Breast epithelium (tissue), 4 donors: ENCODE data around the gene TPM4. TPM values are rescaled to one million over a fixed set of nuclear protein-coding genes. Genes with fewer than 3 reads are reported as not detected.

Experiments
- DNase-seq, 2 donors: peaks; one replicate each; pipeline ENCODE4 v3.0.0-alpha.2; 2019; ENCODE audit warnings: low spot score in 2 of 2
- H3K27ac ChIP-seq, 2 donors: fragments of 200-600 bp; sonication (generic) in 1 of 2; one replicate each; pipeline ENCODE4 v1.5.1; 2016 to 2019; ENCODE audit warnings: mild to moderate bottlenecking in 1 of 2
- H3K27me3 ChIP-seq, 2 donors: fragments of 200-600 bp; sonication (generic) in 1 of 2; one replicate each; pipeline versions ENCODE4 v1.5.1 to v1.6.0; 2017 to 2019; ENCODE audit warnings: control low read depth in 1 of 2, mild to moderate bottlenecking in 1 of 2
- H3K36me3 ChIP-seq: fragments of 200-600 bp; one replicate; pipeline ENCODE4 v1.5.1; 2019
- H3K4me1 ChIP-seq, 2 donors: fragments of 200-600 bp; sonication (generic); one replicate each; pipeline ENCODE4 v1.5.1; 2016 to 2019; ENCODE audit warnings: control low read depth in 1 of 2
- H3K4me3 ChIP-seq, 3 donors: fragments of 200-600 bp; sonication (generic); 1 replicate in 2 of 3; 2 replicates in 1 of 3; pipeline ENCODE4 v1.5.1; 2016 to 2019; ENCODE audit warnings: mild to moderate bottlenecking in 3 of 3, moderate library complexity in 2 of 3
- H3K9me3 ChIP-seq, 2 donors: fragments of 200-600 bp; sonication (generic) in 1 of 2; one replicate each; pipeline ENCODE4 v1.5.1; 2016 to 2019; ENCODE audit warnings: control low read depth in 1 of 2
- POLR2A ChIP-seq: fragments of 450-650 bp; IDR thresholded peaks from one replicate; pipeline ENCODE4 v1.6.1; 2016; ENCODE audit warnings: antibody characterized with exemption, mild to moderate bottlenecking, moderate library complexity
- POLR2AphosphoS5 ChIP-seq, 3 donors: sonication (generic); formaldehyde crosslinking; IDR thresholded peaks; one replicate each; pipeline ENCODE4 v1.6.1; 2017; ENCODE audit warnings: antibody characterized with exemption in 3 of 3
- intact Hi-C: fragments of 100-400 bp; cut with DNase I; formaldehyde crosslinking; loops from one replicate; pipeline ENCODE4 v1.15.1; 2023; ENCODE audit warnings: low total_unique reads
- total RNA-seq, 3 donors: library from RNA; depleted of rRNA; stranded (reverse); fragments of >200 nt; gene quantifications; one replicate each; pipeline ENCODE4 v1.1.0, GENCODE V29; 2016
- TF ChIP-seq, protein P1 (sequence below), 3 donors: fragments of 450-650 bp; IDR thresholded peaks; one replicate each; pipeline ENCODE4 v1.5.1; 2016 to 2017; ENCODE audit warnings: antibody characterized with exemption in 3 of 3, mild to moderate bottlenecking in 3 of 3, moderate library complexity in 3 of 3

Gene TPM4
- total RNA-seq, 3 donors from 2014 or later: 257 to 652 (median 430) TPM

- Histone ChIP-seq H3K27me3 (no peaks in the 10 kb centered on the region), H3K4me3 (no peak overlapping the region), H3K27ac (no peak overlapping the region), H3K9me3 (peaks cover 0 to 2% of the 10 kb centered on the region in 2 donors), H3K36me3 (no peaks in the 10 kb centered on the region), H3K4me1 (no peaks in the 10 kb centered on the region)
- intact Hi-C loops: no loop called here
- no peak for DNase-seq
- TF ChIP-seq POLR2AphosphoS5 (IDR thresholded peaks at IDR 0.05) (no peak), POLR2A (no peak)
- TF ChIP-seq, protein P1, sequence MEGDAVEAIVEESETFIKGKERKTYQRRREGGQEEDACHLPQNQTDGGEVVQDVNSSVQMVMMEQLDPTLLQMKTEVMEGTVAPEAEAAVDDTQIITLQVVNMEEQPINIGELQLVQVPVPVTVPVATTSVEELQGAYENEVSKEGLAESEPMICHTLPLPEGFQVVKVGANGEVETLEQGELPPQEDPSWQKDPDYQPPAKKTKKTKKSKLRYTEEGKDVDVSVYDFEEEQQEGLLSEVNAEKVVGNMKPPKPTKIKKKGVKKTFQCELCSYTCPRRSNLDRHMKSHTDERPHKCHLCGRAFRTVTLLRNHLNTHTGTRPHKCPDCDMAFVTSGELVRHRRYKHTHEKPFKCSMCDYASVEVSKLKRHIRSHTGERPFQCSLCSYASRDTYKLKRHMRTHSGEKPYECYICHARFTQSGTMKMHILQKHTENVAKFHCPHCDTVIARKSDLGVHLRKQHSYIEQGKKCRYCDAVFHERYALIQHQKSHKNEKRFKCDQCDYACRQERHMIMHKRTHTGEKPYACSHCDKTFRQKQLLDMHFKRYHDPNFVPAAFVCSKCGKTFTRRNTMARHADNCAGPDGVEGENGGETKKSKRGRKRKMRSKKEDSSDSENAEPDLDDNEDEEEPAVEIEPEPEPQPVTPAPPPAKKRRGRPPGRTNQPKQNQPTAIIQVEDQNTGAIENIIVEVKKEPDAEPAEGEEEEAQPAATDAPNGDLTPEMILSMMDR (IDR thresholded peaks at IDR 0.05): no peak
Observed at GRCh38 chr19:16148443-16149229, 72.3 kb downstream of the TPM4 start.

Other genes starting within 250 kb of the TPM4 start
- gene CYP4F2, start 178.4 kb upstream of the TPM4 start, total RNA-seq: under 1 TPM in 1 of 3 donors, not detected in 2; under 0.01 TPM
- 1 to 10 TPM in 2 of 3 donors, under 1 TPM in 1; 0.16 to 8.8 (median 3.1) TPM for gene CYP4F11, start 142.0 kb upstream of the TPM4 start, total RNA-seq
- not detected for gene OR10H4, start 127.5 kb upstream of the TPM4 start, total RNA-seq
- 10 to 100 TPM; 34.7 to 40.6 (median 38.8) TPM for gene RAB8A, start 35.4 kb downstream of the TPM4 start, total RNA-seq
- 1 to 10 TPM in 2 of 3 donors, under 1 TPM in 1; 0.16 to 5.7 (median 5.6) TPM for gene HSH2D, start 67.2 kb downstream of the TPM4 start, total RNA-seq
- gene CIB3, start 97.0 kb downstream of the TPM4 start, total RNA-seq: under 1 TPM in 1 of 3 donors, not detected in 2; 0.59 TPM
- gene FAM32A, start 108.9 kb downstream of the TPM4 start, total RNA-seq: 100 to 1,000 TPM in 1 of 3 donors, 10 to 100 TPM in 2; 80.0 to 112 (median 86.3) TPM
- gene AP1M1, start 121.4 kb downstream of the TPM4 start, total RNA-seq: 100 to 1,000 TPM in 1 of 3 donors, 10 to 100 TPM in 2; 43.3 to 123 (median 75.7) TPM
- 10 to 100 TPM; 12.0 to 23.3 (median 21.8) TPM for gene KLF2, start 248.3 kb downstream of the TPM4 start, total RNA-seq